NCI-H1105 treated with DMSO at 0.1 percent for 48 hours (cell line): Measurements from ENCODE around the gene TBC1D9B.
A peak's percentile ranks its signal among the peaks of the same experiment; 100 is the strongest.

ENCODE experiments used
- DNase-seq: peaks from one replicate; lab custom pipeline; 2025; lab: John Stamatoyannopoulos, UW

The TBC1D9B gene

GRCh38 chr5:179907556-179908324 lies at the start of gene TBC1D9B:
TBC1D9B (minus strand) TSS chr5:179907897; CDS start chr5:179907821, 76 bp downstream.
- DNase-seq = peak; percentile 12

- no peak for DNase-seq
Observed at GRCh38 chr5:179955630-179956029, 47.9 kb upstream of the TBC1D9B start.

- DNase-seq = no peak
Observed at GRCh38 chr5:179955062-179955461, 47.4 kb upstream of the TBC1D9B start.

DNA sequence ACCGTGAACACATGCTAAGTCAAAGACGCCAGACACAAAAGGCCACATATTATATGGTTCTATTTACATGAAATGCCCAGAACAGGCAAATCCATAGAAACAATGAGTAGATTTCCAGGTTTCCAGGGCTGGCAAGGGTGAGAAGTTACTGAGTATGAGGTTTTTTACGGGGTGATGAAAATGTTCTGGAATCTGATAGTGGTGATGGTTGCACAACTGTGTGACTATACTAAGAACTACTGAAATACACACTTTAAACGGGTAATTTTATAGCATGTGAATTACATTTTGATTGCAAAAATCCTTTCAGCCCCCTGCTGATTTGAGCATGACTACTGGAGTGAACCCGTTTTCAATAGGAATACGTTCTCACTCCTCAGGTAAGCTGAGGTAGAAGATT lies 46.7 kb upstream of the TBC1D9B start:
- no peak for DNase-seq

DNA sequence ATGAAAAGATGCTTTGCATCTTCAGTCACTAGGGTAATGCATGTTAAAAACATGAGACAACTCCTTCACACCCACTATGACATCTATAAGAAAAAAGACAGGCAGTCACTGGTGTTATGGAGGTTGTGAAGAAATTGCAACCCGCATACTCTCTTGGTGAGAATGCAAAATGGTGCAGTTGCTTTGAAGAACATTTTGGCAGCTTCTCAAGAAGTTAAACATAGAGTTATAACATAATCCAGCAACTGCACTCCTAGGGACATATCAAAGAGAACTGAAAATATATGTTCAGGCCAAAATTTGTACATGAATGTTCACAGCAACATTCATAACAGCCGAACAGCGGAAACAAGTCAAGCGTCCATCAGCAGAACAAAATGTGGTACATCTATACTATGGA lies 46.3 kb upstream of the TBC1D9B start:
- no peak for DNase-seq

DNA sequence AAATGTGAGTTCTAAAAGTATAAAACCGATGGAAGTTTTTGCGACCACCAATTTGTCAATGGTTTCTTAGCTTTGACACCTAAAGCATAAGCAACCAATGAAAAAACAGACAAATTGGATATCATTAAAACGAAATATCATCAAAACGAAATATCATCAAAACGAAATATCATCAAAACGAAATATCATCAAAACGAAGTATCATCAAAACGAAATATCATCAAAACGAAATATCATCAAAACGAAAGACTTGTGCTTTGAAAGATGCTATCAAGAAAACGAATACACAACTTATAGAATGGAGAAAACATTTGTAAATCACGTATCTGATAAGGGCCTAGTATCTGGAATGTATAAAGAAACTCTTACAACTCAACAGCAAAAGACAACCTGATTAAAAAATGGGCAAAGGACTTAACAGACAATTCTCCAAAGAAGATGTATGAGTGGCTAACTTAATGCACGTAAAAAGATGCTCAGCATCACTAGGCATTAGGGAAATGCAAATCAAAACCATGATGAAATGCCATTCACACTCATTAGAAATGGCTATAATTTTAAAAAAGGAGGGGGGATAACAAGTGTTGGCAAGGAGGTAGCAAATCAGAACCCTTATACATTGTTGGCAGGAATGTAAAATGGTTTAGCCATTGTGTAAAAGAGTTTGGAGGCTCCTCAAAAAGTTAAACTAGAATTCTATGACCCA lies 29.4 kb upstream of the TBC1D9B start:
- no peak for DNase-seq

DNA sequence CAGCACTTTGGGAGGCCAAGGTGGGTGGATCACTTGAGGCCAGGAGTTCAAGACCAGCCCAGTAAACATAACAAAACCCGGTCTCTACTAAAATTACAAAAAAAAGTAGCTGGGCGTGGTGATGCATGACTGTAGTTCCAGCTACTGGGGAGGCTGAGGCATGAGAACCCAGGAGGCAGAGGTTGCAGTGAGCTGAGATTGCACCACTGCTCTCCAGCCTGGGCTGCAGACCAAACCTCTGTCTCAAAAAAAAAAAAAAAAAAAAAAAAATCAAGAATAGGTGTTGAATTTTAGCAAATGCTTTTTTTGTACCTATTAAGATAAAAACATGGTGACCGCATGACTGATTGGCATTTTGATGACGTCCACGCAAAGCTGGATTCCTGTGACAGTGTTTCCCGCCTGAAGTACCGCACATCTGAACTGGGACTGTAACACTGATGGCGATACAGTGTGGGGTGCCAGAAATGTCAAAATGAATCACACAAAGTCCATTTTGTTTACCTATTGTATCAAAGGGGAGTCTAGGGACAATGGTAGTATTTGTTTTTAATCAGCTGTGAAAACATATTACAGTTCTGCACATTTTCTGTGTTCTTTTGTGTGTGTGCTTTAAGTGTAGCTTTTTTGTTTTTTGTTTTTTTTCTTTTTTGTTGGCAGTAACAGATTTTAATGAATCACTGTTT lies 23.2 kb upstream of the TBC1D9B start:
- no peak for DNase-seq

GRCh38 chr5:179927824-179928223 lies 20.1 kb upstream of the TBC1D9B start:
- no peak for DNase-seq

GRCh38 chr5:179926657-179927056 lies 19.0 kb upstream of the TBC1D9B start:
- no peak for DNase-seq

GRCh38 chr5:179923436-179923835 lies 15.7 kb upstream of the TBC1D9B start:
- no peak for DNase-seq

- no peak for DNase-seq
Observed at GRCh38 chr5:179920175-179920574, 12.5 kb upstream of the TBC1D9B start.

DNA sequence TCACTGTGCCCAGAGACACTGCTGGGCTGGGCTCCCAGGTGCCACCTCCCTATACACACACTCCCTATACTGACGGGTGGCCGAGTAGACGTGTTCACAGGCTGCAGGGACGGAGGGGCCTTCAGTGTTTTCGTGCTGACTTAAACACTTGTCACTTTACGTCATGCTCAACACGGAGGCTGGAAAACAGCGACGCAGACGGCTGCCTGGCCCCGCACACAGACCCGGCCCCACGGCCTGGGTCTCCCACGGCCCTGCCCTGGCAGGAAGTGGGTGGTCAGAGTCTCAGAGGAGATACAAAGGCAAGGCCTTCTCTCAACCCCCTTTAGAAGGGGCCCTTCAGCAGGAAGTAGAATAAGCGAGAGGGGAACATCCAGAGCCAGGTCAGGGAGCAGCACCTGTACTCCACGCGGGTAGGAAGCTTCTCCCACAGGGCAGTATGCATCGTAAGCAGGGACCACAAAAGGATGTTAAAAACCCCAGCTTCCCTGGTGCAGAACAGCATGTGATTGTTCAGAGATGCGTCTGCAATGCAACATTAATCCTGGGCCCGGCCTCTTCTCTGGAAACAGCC lies 11.9 kb upstream of the TBC1D9B start:
- DNase-seq = no peak

DNA sequence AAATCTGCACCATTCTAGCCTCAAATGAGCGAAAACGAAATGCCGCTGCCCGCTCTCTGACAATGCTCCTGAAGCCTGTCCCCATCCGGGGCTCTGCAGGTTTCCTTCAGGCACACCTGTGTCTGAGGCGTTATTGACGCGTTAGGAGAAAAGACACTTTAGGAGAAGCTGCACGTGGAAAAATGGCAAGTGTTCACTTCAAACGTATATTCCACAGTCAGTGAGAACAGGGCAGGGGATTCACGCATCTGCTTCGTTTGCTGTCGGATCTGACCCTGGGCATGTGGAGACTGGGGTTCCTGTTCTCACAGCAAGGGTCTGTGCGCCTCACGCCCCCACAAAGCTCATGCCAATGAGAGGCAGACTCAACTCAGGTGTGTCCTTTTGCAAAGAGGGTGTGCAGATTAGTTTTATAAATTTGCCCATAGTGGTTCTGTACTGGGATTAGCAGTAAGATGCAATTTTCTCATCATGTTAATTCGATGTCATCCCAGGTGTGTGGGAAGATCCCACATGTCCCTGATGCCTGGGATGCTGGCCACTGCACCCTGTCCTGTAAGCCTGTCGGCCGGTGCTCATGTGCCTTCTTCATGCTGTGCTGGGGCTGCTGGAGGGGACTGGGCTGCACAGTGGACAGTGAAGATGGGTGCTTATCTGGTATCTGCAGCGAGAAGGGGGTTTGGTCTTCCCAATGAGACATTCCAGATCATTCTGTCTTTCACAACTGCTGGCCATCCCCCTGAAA lies 11.2 kb upstream of the TBC1D9B start:
- DNase-seq = no peak

DNA sequence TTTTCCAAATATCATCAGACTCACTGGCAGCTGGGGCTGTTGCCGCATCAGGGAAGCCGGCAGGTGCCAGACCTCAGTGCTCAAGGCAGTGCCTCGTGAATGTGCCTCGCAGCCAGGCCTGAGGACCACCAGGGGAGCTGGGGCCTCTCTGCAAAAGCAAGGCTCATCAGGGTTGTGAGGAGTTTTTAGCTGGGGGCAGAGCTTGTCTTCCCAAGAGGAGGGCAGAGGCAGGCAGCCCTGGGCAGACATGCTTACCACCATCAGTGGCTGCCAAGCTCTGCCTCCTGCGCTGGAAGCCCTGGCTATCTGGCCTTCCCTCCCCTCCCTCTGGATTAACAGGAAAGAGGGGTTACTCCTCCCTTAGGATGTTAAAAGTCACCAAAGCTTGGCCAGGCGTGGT lies 8.8 kb upstream of the TBC1D9B start:
- DNase-seq = no peak

GRCh38 chr5:179915406-179915935 lies 7.8 kb upstream of the TBC1D9B start:
- DNase-seq = no peak

- DNase-seq = no peak
Observed at GRCh38 chr5:179914032-179914755, 6.5 kb upstream of the TBC1D9B start.

- DNase-seq = no peak
Observed at GRCh38 chr5:179913461-179913860, 5.8 kb upstream of the TBC1D9B start.

DNA sequence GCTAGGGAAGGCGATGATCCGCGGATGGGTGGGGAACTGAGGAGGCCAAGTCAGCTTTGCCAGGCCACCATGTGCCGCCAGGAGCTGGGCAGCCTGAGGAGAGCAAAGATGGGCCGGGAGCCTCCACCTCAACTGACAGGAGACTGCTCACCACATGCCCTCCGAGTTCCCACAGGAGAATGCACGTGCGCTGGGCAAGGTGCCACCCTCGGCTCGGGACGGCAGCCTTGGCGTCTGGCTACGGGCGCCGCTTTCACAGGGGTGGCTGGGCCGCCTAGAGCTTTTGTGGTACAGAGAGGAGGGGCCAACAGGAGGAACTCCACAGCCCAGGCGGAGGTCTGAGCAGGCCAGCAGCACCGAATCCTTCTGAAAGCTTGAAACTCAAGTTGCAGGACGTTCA lies 5.3 kb upstream of the TBC1D9B start:
- DNase-seq = no peak

DNA sequence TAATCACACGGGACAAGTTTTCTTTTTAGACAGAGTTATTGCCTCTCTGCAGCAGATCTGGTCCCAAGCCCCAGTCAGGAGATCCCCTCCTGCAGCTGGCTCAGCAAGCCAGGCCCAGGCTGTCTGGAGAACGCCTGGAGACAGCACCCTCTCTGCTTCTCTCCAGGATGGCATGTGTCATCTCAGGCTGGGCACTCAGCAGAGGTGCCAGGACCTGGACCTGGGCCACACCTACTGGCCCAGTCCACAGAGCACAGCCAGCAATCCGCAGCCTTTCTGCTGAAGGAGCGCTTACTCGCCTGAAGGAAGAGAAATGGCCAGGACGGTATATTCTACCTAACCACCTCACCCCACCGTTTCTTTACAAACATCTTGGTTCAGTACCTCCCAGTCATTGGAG lies 4.7 kb upstream of the TBC1D9B start:
- no peak for DNase-seq

GRCh38 chr5:179909224-179909623 lies 1.5 kb upstream of the TBC1D9B start:
- DNase-seq = no peak

DNA sequence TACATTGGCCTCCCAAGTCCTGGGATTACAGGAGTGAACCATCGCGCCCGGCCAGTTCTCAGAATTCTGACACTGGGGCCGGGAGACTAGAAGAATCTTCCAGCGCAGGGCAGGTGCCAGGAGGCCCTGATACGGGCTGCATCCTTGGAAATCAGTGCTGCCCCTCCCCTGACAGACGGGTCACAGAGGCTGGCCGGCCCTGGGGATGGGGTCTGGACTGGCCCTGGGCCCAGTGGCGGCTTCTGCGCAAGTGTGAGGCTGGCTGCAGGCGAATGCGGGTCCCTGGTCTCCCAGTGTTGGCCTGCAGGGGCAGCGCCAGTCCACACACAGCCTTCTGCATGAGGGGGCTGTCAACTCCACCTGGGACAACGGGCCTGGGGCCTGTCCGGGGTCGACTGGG lies 831 bp upstream of the TBC1D9B start:
- no peak for DNase-seq
